NCI-H774 (cell line): Measurements from ENCODE around the gene CAPN12.

ENCODE experiments used
- DNase-seq: peaks from one replicate; lab custom pipeline; 2025; lab: John Stamatoyannopoulos, UW

The CAPN12 gene

DNA sequence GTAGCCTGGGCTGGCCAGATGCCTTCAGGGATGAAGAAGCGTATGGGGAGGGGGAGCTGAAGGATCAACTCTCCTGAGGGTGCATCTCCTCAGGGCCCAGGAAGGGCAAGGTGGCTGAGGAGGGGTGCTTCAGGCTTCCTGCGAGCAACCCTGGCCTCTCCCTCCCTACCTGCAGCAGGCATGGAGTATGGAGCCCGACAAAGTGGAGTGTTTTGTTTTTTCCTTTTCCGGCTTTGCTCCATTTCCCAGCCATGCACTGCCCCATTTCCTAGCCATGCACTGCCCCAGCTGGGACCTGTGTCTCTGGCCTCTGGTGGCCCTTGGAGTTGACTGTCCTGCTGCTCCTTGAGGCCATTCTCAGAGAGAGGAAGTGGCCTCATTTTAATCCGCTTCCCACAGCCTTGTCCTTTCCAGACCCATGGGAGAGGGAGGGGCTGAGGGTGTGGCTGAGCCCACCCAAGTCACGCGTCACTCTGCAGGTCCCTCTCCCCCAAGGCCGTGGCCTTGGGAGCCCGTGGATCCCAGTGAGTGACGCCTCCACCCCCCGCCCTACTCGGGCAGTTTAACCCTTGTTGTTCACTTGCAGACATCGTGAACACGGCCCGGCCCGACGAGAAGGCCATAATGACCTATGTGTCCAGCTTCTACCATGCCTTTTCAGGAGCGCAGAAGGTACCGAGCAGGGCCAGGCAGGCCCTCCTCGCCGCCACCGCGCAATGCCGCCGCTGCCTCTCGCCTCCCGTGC lies 34.4 kb downstream of the CAPN12 start:
- no peak for DNase-seq

- no peak for DNase-seq
Observed at GRCh38 chr19:38709119-38709518, 35.2 kb downstream of the CAPN12 start.

DNA sequence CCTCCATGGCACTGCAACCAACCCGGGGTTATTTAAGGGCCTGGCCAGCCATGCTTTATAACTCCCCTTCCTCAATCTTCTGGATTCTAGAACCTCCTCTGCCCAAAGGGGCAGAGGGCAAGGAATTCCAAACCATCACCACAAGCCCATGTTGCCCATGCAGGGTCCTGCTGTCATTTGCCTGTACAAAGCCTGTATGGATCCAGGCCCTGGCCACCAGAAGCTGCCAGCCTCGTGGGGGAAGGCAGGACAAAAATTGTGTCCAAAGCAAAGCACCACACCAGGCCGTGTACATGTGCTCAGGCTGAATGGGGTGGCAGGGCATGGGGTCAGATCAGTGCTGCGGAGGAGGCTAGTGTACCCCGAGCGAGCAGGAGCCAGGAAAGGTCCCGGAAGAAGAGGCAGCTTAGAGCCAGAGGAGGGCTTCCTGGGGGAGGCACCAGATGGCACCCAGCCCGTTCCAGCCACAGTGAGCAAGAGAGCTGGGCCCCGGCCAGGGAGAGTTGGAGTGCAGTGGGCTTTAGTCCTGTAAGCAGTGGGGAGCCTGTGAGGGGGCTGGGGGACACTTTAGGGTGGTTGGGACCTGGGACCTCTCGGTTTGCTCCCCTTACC lies 35.8 kb downstream of the CAPN12 start:
- DNase-seq, result no peak

DNA sequence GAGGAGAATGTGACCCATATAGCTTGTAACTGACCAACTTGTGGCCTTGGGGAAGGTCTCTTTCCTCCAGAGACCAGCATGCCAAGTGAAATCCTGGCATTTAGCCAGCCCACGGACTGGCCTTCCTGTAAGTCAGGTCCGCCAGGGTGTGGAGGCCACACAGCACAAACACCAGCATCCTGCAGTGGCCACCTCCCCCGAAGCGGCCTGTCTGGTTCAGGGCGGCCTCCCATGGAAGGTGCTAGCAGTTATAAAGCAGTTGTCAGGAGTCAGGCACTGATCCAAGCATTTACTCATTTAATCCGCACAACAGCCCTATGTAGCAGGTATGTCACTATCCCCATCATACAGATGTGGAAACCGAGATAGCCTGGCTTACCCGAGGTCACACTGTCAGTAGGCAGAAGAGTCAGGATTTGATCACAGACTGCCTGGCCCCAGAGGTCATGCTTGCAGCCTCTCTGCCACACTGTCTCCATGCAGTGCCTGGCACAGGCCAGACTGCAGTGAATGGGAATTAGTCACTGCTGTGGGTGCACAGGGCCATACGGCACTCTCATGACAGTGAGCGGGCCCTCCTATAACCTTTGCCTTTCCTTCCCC lies 36.7 kb downstream of the CAPN12 start:
- DNase-seq, result no peak

GRCh38 chr19:38706792-38707511 lies 37.3 kb downstream of the CAPN12 start:
- DNase-seq, result no peak

GRCh38 chr19:38705197-38706019 lies 38.9 kb downstream of the CAPN12 start:
- no peak for DNase-seq

DNA sequence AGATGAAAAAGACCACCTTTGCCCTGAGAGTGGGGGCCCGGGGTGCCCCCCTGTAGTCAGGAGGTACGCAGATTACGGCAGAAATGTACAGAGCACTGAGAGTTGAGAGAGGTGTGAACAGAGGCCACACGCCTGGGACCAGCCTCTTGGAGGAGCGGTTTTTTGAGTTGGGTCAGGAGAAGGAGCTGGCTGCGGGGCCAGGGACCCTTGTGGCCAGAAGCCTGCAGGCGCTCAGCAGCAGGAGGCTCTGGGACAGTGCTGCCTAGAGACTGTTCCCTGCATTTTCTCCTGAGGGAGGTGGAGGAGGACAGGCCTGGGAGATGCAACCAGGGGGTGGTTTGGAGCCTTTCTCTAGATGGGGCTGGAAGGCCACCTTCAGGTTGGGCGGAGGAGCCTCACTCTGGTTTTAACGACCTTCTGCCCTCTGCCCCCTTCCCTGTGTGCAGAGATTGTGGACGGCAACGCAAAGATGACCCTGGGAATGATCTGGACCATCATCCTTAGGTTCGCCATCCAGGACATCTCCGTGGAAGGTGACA lies 39.7 kb downstream of the CAPN12 start:
- no peak for DNase-seq

DNA sequence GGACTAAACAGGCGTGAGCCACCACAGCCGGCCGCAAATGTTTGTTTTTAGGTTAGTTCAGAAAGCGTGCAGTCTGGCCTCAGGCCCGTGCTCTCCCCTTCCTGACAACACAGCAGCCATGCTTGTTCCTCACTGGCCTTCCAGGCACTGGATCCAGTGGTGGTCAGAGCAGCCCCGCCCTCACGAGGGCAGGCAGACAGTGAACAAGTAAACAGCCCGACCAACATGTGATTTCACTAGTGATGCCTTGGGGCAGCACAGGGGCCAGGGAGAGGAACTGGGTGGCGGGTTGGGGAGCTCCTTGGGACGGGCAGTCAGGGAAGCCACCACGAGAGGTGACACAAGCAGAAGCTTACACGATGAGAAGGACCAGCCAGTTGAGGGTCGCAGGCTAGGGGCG lies 40.8 kb downstream of the CAPN12 start:
- no peak for DNase-seq

DNA sequence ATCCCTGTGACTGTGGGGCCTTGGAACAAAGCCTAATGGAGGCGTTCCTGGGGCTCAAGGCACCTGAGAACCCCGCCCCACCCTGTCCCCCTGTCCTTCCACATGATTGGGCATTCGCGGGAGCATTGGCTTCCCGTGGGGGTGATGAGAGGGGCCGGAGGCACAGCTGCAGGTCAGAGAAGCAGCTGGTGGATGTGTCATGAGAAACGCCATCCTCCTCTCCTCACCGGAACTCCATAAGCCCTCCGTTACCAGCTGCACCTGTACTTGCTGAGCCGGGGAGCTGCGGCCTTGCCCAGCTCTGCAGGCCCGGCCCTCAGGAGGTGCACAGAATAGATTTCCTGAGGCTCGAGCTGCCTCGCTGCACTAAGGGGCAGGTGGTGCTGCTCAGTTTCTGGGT lies 42.0 kb downstream of the CAPN12 start:
- no peak for DNase-seq

GRCh38 chr19:38701455-38702063 lies 42.7 kb downstream of the CAPN12 start:
- DNase-seq, result no peak

- DNase-seq, result no peak
Observed at GRCh38 chr19:38700902-38701454, 43.3 kb downstream of the CAPN12 start.

DNA sequence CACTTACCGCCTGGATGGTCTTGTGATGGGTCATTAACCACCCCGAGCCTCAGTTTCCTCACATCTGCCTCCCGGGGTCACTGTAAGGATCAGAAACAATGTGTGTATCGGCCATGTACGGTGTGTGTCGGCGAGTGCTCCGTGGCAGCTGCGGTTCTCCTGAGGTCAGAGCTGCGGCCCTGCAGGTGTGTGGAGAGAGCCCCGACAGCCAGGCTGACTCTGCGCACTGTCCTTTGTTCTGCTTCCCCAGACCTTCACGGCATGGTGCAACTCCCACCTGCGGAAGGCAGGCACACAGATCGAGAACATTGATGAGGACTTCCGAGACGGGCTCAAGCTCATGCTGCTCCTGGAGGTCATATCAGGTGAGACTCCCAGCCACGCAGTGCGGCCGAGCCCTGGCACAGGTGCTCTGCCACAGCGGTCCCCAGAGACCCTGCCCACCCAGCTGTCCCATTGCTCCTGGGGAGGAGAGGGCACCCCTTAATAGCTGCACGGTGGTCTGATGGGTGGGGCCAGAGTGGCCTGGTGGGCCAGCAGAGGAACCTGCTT lies 43.8 kb downstream of the CAPN12 start:
- no peak for DNase-seq

GRCh38 chr19:38699647-38700349 lies 44.5 kb downstream of the CAPN12 start:
- DNase-seq, result no peak

GRCh38 chr19:38699027-38699346 lies 45.3 kb downstream of the CAPN12 start:
- no peak for DNase-seq

DNA sequence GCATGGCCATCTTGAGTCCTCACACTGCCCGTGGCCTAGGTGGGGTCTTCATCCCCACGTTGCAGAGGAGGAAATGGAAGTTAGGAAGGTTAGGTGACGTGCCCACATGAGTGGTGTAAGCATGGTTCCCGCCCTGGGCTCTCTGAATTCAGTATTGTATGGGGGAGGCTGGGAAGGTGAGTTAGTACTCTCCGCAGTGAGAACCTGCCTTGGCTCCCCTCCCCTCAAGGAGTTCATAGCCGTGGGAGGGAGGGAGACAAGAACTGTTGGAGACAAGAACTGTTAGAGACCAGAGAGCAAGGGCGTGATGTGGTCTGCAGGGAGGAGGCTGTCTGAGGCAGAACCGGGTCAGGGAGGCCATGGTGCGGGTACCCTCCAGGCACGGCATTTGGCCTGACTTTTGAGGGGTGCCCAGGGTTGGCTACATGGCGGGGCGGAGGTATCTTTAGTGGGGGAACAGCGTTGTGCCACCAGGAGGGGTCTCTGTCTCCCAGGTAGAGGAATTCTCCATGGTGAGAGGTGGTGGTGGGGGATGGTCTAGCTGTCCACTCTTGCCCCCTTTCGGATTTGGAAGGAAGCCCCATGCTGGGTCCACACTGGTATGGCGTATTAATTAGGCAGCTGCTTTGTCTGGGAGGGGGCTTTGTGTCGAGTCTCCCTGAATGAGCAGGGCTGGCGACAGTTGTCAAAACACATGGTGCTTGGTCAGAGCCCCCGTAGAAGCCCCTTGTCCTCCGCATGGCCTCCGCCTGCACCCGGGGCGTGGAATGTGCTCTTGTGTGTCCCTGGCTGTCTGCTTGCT lies 45.8 kb downstream of the CAPN12 start:
- no peak for DNase-seq

DNA sequence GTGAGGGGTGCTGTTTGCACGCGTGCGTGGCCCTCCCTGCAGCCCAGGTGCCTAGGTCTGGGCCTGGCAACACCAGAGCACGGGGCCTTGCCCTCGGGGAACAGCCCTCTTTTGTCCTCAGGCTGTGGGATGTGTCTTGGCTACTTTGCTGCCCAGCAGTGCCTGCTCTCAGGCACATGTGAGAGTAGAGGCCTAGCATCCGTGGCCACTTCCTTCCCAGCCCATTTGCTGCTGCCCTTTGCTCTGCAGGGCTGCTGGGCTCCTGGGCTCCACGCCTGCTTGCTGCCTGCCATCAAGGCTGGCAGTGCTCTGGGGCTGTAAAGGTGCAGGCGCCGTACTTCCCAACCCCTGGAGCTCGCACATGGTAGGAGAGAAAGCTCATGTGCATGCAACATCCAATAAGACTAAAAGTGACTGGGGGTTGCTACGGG lies 46.6 kb downstream of the CAPN12 start:
- no peak for DNase-seq

DNA sequence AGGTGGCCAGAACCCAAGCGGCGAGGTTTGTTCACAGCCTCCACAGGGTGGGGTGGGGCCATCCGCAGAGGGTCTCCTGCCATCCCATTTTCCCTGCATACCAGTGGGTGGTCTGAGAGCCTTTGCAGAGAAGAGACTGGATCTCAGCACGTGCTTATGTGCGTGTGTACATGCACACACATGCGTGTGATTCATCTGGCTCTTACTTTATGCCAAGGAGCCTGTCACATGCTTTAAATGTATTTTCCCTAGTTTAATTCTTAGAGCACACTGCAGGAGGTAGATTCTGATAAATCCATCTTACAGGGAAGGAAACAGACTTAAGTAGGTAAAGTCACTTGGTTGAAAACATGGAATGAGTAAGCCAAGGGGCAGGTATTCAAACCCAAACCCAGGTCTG lies 47.1 kb downstream of the CAPN12 start:
- no peak for DNase-seq

DNA sequence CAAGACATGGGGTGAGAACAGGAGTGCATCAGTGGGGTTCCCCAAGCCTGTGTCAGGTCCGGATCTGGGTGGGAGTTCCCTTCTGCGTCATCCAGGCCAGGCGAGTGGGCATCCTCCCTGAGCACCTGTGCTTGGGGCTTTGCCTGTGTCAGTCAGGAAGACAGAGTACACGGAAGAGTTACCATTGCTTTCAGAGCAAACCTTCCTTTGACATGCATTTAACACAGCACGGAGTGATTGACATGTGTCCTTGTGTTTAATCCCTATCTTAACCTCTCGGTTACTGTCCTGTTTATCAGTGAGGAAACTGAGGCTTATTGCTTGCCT lies 47.6 kb downstream of the CAPN12 start:
- no peak for DNase-seq
